Measurements from ENCODE around the gene ANXA1.

- TF ChIP-seq CTCF (IDR thresholded peaks at IDR 0.05) (no peak), POLR2AphosphoS5 (IDR thresholded peaks at IDR 0.05; ENCODE audit: insufficient read depth in 1 of 2, low read depth in 1 of 2) (no peak), POLR2A (IDR thresholded peaks at IDR 0.05) (no peak)
Measured at GRCh38 chr9:73167614-73168013, 15.9 kb downstream of the ANXA1 start.
